ENCODE results near the gene KLRC2. TPM values are rescaled to one million over a fixed set of nuclear protein-coding genes. Genes with fewer than 3 reads are reported as not detected.

The KLRC2 gene
- polyA plus RNA-seq, 3 donors, result not detected

DNA sequence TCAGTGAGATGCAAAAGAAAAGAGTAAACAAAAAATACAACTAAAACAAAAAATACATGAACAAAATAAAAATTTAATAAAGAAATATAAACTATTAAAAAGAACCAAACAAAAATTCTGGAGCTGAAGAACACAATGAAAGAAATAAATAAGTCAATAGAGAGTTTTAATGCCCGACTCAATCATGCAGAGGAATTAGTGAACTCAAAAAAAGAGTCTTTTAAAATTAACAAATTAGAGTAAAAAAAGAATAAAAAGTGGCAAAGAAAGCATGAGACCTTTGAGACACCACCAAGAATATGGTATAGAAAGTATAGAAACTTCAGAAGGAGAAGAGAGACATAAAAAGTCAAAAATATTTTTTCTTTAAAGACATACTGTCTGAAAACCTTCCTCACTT lies 20.0 kb upstream of the KLRC2 start:
- Histone ChIP-seq H3K36me3 (replicated peaks in 1 of 2; ENCODE audit: control insufficient read depth in 1 of 2, insufficient read depth in 2 of 2, low read length in 2 of 2) (no peaks in the 10 kb centered on the region), H3K79me2 (ENCODE audit: insufficient read depth, low read length) (no peaks in the 10 kb centered on the region), H3K4me1 (ENCODE audit: control insufficient read depth in 1 of 2, insufficient read depth in 2 of 2, low read length in 2 of 2) (no peaks in the 10 kb centered on the region), H3K9ac (ENCODE audit: insufficient read depth, low read length, poor library complexity, severe bottlenecking) (no peak overlapping the region), H3K27ac (ENCODE audit: low read depth in 1 of 2, low read length in 2 of 2) (no peak overlapping the region), H3K27me3 (ENCODE audit: control insufficient read depth in 2 of 2, insufficient read depth in 2 of 2, low read length in 2 of 2) (no peaks in the 10 kb centered on the region), H3K4me3 (replicated peaks in 1 of 3; ENCODE audit: low read depth in 2 of 3, low read length in 3 of 3) (no peak overlapping the region), H3K9me3 (replicated peaks in 1 of 2; ENCODE audit: control insufficient read depth in 1 of 2, insufficient read depth in 1 of 2, low read length in 2 of 2) (peaks cover 17% of the 10 kb centered on the region in 2 donors), H4K20me1 (ENCODE audit: insufficient read depth, low read length) (no peaks in the 10 kb centered on the region), H2AFZ (ENCODE audit: insufficient read depth, low read depth, low read length, poor library complexity, severe bottlenecking) (no peak overlapping the region), H3K4me2 (replicated peaks; ENCODE audit: extremely low read depth, low read length, poor library complexity, severe bottlenecking) (no peak overlapping the region)
- intact Hi-C loops (cut with micrococcal nuclease), result no loop called here
- WGBS (ENCODE audit: insufficient coverage), result no CpG with 5 or more reads among the region's 1 CpG
- no peak overlapping the region for H3K4me3 Mint-ChIP-seq
- no peak overlapping the region for H3K27ac Mint-ChIP-seq
- H3K4me1 Mint-ChIP-seq, result no peaks in the 10 kb centered on the region
- DNase-seq, result no peak
- peaks cover 0 to under 1% (median 0%) of the 10 kb centered on the region in 3 donors for H3K27me3 Mint-ChIP-seq (ENCODE audit: low read depth in 3 of 3)
- TF ChIP-seq, protein P1, sequence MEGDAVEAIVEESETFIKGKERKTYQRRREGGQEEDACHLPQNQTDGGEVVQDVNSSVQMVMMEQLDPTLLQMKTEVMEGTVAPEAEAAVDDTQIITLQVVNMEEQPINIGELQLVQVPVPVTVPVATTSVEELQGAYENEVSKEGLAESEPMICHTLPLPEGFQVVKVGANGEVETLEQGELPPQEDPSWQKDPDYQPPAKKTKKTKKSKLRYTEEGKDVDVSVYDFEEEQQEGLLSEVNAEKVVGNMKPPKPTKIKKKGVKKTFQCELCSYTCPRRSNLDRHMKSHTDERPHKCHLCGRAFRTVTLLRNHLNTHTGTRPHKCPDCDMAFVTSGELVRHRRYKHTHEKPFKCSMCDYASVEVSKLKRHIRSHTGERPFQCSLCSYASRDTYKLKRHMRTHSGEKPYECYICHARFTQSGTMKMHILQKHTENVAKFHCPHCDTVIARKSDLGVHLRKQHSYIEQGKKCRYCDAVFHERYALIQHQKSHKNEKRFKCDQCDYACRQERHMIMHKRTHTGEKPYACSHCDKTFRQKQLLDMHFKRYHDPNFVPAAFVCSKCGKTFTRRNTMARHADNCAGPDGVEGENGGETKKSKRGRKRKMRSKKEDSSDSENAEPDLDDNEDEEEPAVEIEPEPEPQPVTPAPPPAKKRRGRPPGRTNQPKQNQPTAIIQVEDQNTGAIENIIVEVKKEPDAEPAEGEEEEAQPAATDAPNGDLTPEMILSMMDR (IDR thresholded peaks at IDR 0.05), result no peak
- peaks cover 14 to 37% (median 27%) of the 10 kb centered on the region in 7 donors for H3K9me3 Mint-ChIP-seq
- no peaks in the 10 kb centered on the region for H3K36me3 Mint-ChIP-seq

- H3K36me3 ChIP-seq (replicated peaks in 1 of 2; ENCODE audit: control insufficient read depth in 1 of 2, insufficient read depth in 2 of 2, low read length in 2 of 2), result no peaks in the 10 kb centered on the region
- Mint-ChIP-seq H3K4me1 (no peaks in the 10 kb centered on the region), H3K36me3 (no peaks in the 10 kb centered on the region), H3K27me3 (ENCODE audit: low read depth in 3 of 3) (peaks cover 0 to 2% (median 0%) of the 10 kb centered on the region in 3 donors), H3K27ac (no peak overlapping the region), H3K9me3 (peaks cover 14 to 33% (median 22%) of the 10 kb centered on the region in 7 donors), H3K4me3 (no peak overlapping the region)
- no peak overlapping the region for H3K27ac ChIP-seq (ENCODE audit: low read depth in 1 of 2, low read length in 2 of 2)
- WGBS (ENCODE audit: insufficient coverage), result 100% methylated on average over 1 of the region's 1 CpG
- no peaks in the 10 kb centered on the region for H4K20me1 ChIP-seq (ENCODE audit: insufficient read depth, low read length)
- no peaks in the 10 kb centered on the region for H3K27me3 ChIP-seq (ENCODE audit: control insufficient read depth in 2 of 2, insufficient read depth in 2 of 2, low read length in 2 of 2)
- H3K4me2 ChIP-seq (replicated peaks; ENCODE audit: extremely low read depth, low read length, poor library complexity, severe bottlenecking), result no peak overlapping the region
- no peak overlapping the region for H3K4me3 ChIP-seq (replicated peaks in 1 of 3; ENCODE audit: low read depth in 2 of 3, low read length in 3 of 3)
- DNase-seq, result no peak
- intact Hi-C loops (cut with micrococcal nuclease), result no loop called here
- H3K9me3 ChIP-seq (replicated peaks in 1 of 2; ENCODE audit: control insufficient read depth in 1 of 2, insufficient read depth in 1 of 2, low read length in 2 of 2), result peaks cover 17% of the 10 kb centered on the region in 2 donors
- H3K9ac ChIP-seq (ENCODE audit: insufficient read depth, low read length, poor library complexity, severe bottlenecking), result no peak overlapping the region
- TF ChIP-seq, protein P1 (IDR thresholded peaks at IDR 0.05), result no peak
- no peaks in the 10 kb centered on the region for H3K4me1 ChIP-seq (ENCODE audit: control insufficient read depth in 1 of 2, insufficient read depth in 2 of 2, low read length in 2 of 2)
- no peak overlapping the region for H2AFZ ChIP-seq (ENCODE audit: insufficient read depth, low read depth, low read length, poor library complexity, severe bottlenecking)
- no peaks in the 10 kb centered on the region for H3K79me2 ChIP-seq (ENCODE audit: insufficient read depth, low read length)
These were observed 18.7 kb upstream of the KLRC2 start for GRCh38 chr12:10454531-10454930.
